ENCODE data around the gene ADGRA3. TPM values are rescaled to one million over a fixed set of nuclear protein-coding genes. Genes with fewer than 3 reads are reported as not detected.

The ADGRA3 gene
- total RNA-seq, 1 donor from 2014 or later: 27.8 TPM

GRCh38 chr4:22348410-22348809, 167.5 kb downstream of the ADGRA3 start:
- H3K27ac Mint-ChIP-seq (ENCODE audit: unreplicated experiment): no peak overlapping the region
- H3K4me3 Mint-ChIP-seq (ENCODE audit: unreplicated experiment): no peak overlapping the region
- no peak for TF ChIP-seq CTCF (IDR thresholded peaks at IDR 0.05)
- no peaks in the 10 kb centered on the region for H3K27me3 Mint-ChIP-seq (ENCODE audit: low read depth)
- H3K36me3 Mint-ChIP-seq (ENCODE audit: low read depth): peaks cover 6% of the 10 kb centered on the region
- DNase-seq (ENCODE audit: low spot score): no peak
- H3K9me3 Mint-ChIP-seq (ENCODE audit: low read depth): peaks cover 8% of the 10 kb centered on the region
- no peaks in the 10 kb centered on the region for H3K4me1 Mint-ChIP-seq (ENCODE audit: low read depth)

GRCh38 chr4:22345678-22346077, 170.2 kb downstream of the ADGRA3 start:
- no peak for DNase-seq (ENCODE audit: low spot score)
- Mint-ChIP-seq H3K27me3 (ENCODE audit: low read depth) (no peaks in the 10 kb centered on the region), H3K4me3 (ENCODE audit: unreplicated experiment) (no peak overlapping the region), H3K9me3 (ENCODE audit: low read depth) (peaks cover 10% of the 10 kb centered on the region), H3K4me1 (ENCODE audit: low read depth) (no peaks in the 10 kb centered on the region), H3K27ac (ENCODE audit: unreplicated experiment) (no peak overlapping the region), H3K36me3 (ENCODE audit: low read depth) (peaks cover 5% of the 10 kb centered on the region)
- TF ChIP-seq CTCF (IDR thresholded peaks at IDR 0.05): no peak

GRCh38 chr4:22345055-22345454, 170.8 kb downstream of the ADGRA3 start:
- Mint-ChIP-seq H3K27ac (ENCODE audit: unreplicated experiment) (no peak overlapping the region), H3K9me3 (ENCODE audit: low read depth) (peaks cover 11% of the 10 kb centered on the region), H3K36me3 (ENCODE audit: low read depth) (peaks cover 5% of the 10 kb centered on the region), H3K27me3 (ENCODE audit: low read depth) (no peaks in the 10 kb centered on the region), H3K4me3 (ENCODE audit: unreplicated experiment) (no peak overlapping the region), H3K4me1 (ENCODE audit: low read depth) (no peaks in the 10 kb centered on the region)
- no peak for DNase-seq (ENCODE audit: low spot score)
- TF ChIP-seq CTCF (IDR thresholded peaks at IDR 0.05): no peak

DNA sequence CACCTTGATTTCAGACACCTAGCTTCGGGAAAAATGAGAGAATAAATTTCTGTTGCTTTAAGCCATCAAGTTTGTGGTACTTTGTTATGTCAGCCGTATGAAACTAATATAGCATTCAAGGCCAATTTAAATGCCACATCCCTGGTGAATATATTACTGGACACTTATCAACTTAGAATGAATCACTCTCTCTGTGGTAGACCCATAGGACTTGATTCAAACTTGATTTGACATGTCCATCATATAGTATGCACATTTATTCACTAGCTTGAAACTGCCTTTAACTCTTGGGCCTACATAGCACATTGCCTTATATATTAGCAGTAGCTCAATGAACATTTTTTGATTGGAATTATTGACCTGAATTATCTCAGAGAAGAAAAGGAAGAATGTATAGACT, 172.3 kb downstream of the ADGRA3 start:
- peaks cover 11% of the 10 kb centered on the region for H3K9me3 Mint-ChIP-seq (ENCODE audit: low read depth)
- no peaks in the 10 kb centered on the region for H3K27me3 Mint-ChIP-seq (ENCODE audit: low read depth)
- H3K4me3 Mint-ChIP-seq (ENCODE audit: unreplicated experiment): no peak overlapping the region
- no peak overlapping the region for H3K27ac Mint-ChIP-seq (ENCODE audit: unreplicated experiment)
- peaks cover 5% of the 10 kb centered on the region for H3K36me3 Mint-ChIP-seq (ENCODE audit: low read depth)
- TF ChIP-seq CTCF (IDR thresholded peaks at IDR 0.05): no peak
- DNase-seq (ENCODE audit: low spot score): no peak
- no peaks in the 10 kb centered on the region for H3K4me1 Mint-ChIP-seq (ENCODE audit: low read depth)

GRCh38 chr4:22339491-22339890, 176.4 kb downstream of the ADGRA3 start:
- no peaks in the 10 kb centered on the region for H3K27me3 Mint-ChIP-seq (ENCODE audit: low read depth)
- no peak for DNase-seq (ENCODE audit: low spot score)
- H3K9me3 Mint-ChIP-seq (ENCODE audit: low read depth): peaks cover 11% of the 10 kb centered on the region
- H3K4me3 Mint-ChIP-seq (ENCODE audit: unreplicated experiment): no peak overlapping the region
- H3K27ac Mint-ChIP-seq (ENCODE audit: unreplicated experiment): no peak overlapping the region
- no peaks in the 10 kb centered on the region for H3K4me1 Mint-ChIP-seq (ENCODE audit: low read depth)
- peaks cover 2% of the 10 kb centered on the region for H3K36me3 Mint-ChIP-seq (ENCODE audit: low read depth)
- TF ChIP-seq CTCF (IDR thresholded peaks at IDR 0.05): no peak

All from chondrocyte (in vitro differentiated cells).